Transverse colon (tissue), 3 donors: ENCODE data around the gene NCBP1.

Experiments used
- CTCF ChIP-seq, 5 experiments: fragments of 200-600 bp in 3 of 5; fragments of 450-650 bp in 2 of 5; sonication (generic) in 3 of 5; IDR thresholded peaks; 1 replicate in 2 of 5; 2 replicates in 3 of 5; pipeline ENCODE4 v1.5.1; 2016 to 2017; ENCODE audit warnings: antibody characterized with exemption in 5 of 5, inconsistent platforms in 3 of 5, mild to moderate bottlenecking in 2 of 5, moderate library complexity in 1 of 5
- EP300 ChIP-seq: sonication (generic); formaldehyde crosslinking; IDR thresholded peaks from one replicate; pipeline ENCODE4 v1.6.1; 2017; ENCODE audit warnings: antibody characterized with exemption, low read depth
- POLR2A ChIP-seq: fragments of 450-650 bp; IDR thresholded peaks from one replicate; pipeline ENCODE4 v1.6.1; 2016; ENCODE audit warnings: antibody characterized with exemption, mild to moderate bottlenecking, moderate library complexity

GRCh38 chr9:97659771-97660170 is 26.1 kb downstream of the NCBP1 start:
- TF ChIP-seq CTCF (IDR thresholded peaks at IDR 0.05) (no peak), POLR2A (no peak), EP300 (no peak)
